ENCODE data around the gene FCMR.

GRCh38 chr1:206880314-206880713 lies 41.4 kb downstream of the FCMR start:
- no peak for TF ChIP-seq CTCF (IDR thresholded peaks at IDR 0.05)
- no peak for TF ChIP-seq POLR2A (IDR thresholded peaks at IDR 0.05)

Data from uterus (tissue), 2 donors.